GM18526 (cell line): ENCODE measurements around the gene CAND1.

Experiments
- POLR2A ChIP-seq: IDR thresholded peaks from 3 replicates; pipeline ENCODE4 v1.6.1; 2011; ENCODE audit not compliant: insufficient read length; ENCODE audit errors: extremely low read depth

Gene CAND1

DNA sequence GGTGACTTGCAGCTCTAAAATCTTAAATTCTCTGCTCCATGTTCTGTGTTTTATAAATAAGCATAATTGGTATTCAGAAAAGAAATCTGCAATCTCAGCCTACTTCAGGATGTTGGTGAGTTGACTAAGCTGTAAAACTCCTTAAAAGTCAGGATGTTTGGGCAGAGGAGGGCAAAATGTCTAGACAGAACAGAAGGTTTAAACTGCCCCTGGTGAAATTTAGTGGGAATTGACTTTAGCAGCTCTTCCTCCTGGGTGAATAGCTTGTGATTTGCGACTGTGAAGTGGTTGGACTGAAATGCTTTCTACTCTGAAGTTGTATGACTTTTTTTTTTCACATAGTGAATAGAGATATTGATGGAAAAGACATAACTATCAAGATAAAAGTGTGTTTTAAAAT lies 85.8 kb downstream of the CAND1 start:
- TF ChIP-seq POLR2A = no peak

DNA sequence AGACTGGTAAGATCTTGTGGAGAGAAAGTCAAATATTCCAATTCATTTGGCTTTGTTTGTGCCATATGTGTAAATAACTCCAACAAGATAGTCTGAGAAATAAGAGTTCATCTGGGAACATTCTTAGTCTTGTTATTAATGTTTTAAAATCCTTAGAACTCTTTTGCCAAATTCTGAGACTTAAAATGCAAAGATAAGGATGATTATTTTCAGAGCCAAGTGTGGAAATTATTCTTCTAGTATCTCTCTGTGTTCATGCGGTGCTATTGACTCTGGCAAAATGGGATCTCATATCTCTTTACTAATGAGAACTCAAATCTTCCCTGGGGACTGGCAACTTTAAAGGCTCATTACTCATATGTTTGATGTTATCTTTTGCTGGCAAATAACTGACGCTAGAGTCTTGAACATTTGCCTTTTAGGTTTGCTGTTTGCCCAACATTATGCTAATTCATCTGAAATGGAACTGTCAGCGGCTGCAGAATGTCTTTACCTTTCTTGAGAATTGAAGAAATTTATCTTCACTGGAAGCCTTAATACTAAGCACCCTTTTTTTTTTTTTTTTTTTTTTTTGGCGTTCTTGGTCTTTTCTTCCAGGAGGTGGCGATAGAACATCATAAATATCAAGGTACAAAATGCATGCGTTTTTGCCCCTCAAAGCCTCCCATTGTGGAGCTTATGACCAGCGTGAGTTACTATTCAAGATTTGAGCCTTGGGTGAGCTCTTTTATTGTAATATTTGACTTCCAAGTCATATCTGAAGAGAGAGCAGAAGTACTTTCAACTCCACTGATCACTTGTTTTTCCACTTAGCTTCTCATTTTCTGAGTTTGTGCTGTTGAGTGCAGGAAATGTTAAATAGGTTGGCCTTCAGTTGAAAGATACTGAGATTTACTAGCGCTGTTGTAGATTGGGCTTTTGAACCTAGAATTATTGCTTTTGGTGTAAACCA lies 86.5 kb downstream of the CAND1 start:
- no peak for TF ChIP-seq POLR2A

DNA sequence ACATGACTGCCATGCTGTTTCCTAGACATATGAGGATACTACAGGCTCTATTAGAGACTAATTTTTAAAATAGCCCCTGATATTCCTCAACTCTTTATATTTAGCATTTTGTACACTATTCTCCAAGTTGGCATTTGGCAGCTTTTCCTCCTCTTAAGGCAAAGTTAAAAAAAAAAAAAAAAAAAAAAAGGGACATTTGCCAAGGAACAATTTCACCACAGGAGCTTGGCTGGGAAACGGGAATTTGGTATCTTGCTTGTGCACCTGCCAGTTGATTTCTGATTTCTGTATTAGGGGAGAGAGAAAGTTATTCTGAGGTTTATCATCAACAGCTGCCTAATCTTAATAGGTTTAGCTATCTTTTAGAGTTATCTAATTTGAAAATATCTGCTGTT lies 87.2 kb downstream of the CAND1 start:
- TF ChIP-seq POLR2A = no peak

DNA sequence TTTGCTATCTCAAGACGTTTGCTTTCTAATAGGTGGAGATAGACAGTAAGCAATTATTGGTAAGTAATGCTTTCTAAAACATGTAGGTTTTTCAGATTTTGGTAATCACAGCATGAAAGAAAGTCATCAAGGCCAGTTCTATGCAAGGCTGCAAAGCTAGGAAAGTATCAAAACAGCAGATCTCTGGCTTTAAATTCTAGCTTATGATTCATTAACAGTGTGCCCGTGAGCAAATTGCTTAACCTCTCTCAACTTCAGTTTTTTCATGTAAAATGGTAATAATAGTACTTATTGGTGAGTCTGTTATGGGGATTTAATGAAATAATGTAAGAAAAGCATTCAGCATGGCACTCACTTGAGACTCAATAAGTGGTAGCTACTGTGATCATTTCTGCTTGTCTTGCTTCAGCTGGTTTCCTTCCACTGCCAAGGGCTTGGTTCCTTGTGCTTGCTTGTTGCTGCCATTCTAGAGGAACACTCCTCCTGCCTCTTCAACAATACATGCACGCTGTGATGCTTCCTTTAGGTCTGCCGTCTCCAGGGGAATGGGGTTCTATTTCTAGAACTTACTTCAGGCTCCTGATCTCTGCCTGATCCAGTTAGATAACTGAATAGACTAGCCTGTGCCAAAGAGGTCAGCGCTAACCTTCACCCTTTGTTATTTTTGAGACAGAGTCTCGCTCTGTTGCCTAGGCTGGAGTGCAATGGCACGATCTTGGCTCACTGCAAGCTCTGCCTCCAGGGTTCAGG lies 88.4 kb downstream of the CAND1 start:
- no peak for TF ChIP-seq POLR2A

DNA sequence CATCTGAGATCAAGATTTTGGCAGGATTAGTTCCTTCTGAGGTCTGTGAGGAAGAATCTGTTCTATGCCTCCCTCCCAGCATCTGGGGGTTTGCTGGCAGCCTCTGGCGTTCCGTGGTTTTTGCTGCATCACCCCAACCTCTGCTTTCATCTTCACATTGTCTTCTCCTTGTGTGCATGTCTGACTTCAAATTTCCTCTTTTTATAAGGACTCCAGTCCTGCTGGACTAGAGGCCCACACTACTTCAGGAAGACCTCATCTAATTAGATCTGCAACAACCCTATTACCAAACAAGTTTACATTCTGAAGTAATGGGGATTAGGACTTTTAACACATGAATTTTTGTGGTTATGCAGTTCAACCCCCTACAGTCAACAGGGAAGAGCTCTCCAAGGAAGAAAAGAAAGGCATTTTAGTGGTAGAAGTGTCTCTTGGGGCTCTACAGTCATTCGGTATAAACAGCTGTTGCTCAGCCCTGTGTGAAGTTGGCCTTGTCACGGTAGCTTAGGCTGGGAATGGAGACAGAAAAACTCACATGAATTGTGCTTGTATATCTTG lies 89.7 kb downstream of the CAND1 start:
- no peak for TF ChIP-seq POLR2A

DNA sequence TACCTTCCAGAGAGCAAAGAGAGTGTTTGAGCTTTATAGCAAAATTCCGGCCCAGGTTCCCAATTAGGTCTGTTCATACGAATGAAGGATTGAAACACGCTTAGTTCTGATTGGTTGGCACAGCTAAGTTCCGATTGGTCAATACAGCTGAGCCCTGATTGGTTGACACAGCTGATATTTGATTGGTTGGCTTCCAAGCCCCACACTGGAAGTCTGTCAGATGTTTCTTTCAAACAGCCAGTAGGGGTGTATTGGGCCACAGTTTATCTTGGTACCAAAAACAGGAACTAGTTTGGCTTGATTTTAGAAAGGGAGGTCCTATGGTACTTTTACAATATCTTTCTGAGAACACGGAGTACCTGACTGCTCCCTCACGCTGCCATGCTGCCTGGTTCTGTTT lies 93.4 kb downstream of the CAND1 start:
- no peak for TF ChIP-seq POLR2A

DNA sequence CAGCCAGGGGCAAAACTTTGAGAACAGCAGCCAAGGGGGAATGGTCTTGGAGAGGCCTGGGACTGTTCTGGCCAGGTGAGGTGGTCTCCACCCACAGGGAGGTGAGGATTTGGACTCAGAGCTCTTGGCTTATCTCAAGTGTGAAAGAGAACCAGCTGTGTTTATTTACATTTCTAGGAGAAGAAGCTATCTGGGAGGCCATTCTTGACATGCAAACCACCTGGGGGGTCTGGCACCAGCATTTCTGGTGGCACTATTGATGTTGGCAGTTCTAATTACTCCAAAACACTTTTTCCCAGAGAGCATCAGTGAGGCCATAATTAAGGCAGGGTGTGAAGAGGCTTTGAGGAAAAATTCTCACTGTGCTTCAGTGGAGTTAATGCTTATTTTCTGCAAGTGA lies 95.1 kb downstream of the CAND1 start:
- TF ChIP-seq POLR2A = no peak

DNA sequence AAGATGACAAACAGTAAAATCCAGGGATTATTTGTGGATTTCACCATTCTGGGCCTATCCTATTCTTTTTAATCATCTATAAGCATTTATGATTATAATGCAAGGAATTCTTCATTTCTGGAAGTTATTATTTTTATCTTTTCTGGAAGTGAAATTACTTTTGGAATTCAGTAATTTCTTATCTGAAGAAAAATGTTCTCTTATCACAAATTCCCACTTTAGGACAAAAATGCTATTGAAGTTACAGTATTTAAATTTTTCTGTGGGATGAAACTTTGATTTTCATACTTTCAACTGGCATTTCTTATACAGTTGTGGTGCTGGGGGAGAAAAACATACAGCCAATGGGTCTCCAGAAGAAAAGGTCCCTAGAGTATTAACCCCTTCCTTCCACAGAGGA lies 96.0 kb downstream of the CAND1 start:
- no peak for TF ChIP-seq POLR2A

DNA sequence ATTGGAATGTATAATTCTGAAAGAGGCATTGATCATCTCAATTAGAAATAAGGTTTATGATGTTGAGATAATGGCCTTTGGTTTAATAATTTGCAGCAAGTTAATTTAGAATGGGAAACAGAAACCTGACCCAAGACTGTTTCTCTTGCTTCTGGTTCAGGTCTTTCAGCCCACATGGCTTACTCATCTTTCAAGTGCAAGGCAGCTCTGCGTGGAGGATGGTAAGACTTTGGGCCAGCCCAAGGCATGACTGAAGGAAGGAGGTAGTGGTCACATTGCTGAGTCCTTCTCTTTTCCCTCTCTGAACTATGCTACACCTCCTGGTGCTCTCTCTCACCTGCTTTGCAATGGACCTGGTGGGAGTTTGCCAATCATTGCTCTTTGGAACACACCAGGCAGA lies 98.7 kb downstream of the CAND1 start:
- TF ChIP-seq POLR2A = no peak
